ENCODE data around the gene XYLB.

DNA sequence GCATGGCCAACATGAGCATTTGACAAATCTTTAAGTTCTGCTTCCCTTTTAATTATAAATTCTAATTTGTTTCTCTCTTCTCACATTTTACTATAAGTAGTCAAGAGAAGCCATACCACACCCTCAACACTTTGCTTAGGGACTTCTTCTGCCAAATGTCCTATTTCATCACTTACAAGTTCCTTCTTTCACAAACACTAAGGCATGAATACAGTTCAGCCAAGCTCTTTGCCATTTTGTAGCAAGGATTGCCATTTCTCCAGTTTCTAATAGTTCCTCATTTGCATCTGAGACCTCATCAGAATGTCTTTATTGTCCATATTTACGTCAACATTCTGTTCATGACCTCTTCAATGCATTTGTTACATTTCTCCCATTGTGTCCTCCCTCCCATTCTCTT, 35.1 kb upstream of the XYLB start:
- no peak for TF ChIP-seq POLR2AphosphoS5 (IDR thresholded peaks at IDR 0.05)
- no peak for TF ChIP-seq POLR2A (IDR thresholded peaks at IDR 0.05)
